NOMO-1 (cell line): ENCODE measurements around the gene CWC22.
A peak's percentile ranks its signal among the peaks of the same experiment; 100 is the strongest.

Experiments
- DNase-seq, 2 experiments: peaks; one replicate each; lab custom pipeline; 2025; ENCODE audit not compliant: unreplicated experiment in 2 of 2; lab: John Stamatoyannopoulos, UW

The CWC22 gene

GRCh38 chr2:179900655-179901054, 106.4 kb downstream of the CWC22 start:
- no peak for DNase-seq

DNA sequence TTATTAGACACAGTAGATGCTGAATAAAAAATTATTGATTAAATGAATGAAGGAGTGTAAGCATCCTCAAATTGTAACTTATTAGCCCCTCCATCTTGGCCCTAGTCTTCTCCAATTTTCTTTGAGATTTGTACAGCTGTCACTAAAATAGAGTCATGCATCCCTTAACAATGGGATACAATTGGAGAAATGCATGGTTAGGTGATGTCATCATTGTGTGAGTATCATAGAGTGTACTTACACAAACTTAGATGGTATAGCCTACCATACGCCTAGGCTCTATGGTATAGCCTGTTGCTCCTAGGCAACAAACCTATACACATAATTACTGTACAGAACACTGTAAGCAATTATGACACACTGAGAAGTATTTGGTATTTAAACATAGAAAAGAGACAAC, 107.4 kb downstream of the CWC22 start:
- no peak for DNase-seq

GRCh38 chr2:179898873-179899272, 108.2 kb downstream of the CWC22 start:
- DNase-seq = peak in 1 of 2 experiments; percentile 25
